ENCODE data around the gene SRRM4. TPM values are rescaled to one million over a fixed set of nuclear protein-coding genes. Genes with fewer than 3 reads are reported as not detected.

Gene SRRM4
- total and polyA plus RNA-seq, 10 of the 15 experiments (the other 5 are each of a cell fraction or from before 2014, with no cell fraction given), result under 0.01 to 0.01 TPM; not detected in 8

GRCh38 chr12:119201789-119202543, 220.6 kb downstream of the SRRM4 start (continued):
- TF ChIP-seq NR2C2 (IDR thresholded peaks at IDR 0.05; ENCODE audit: borderline replicate concordance, control insufficient read depth, insufficient read length, low read depth), result no peak

- no peak overlapping the region for H3K9ac ChIP-seq (ENCODE audit: control insufficient read depth, insufficient read depth, low read length)
- BruUV-seq (replicated peaks), result no TSS peak
- TF ChIP-seq ZNF207 (IDR thresholded peaks at IDR 0.05; ENCODE audit: borderline replicate concordance) (no peak), CREB1 (IDR thresholded peaks at IDR 0.05; ENCODE audit: low read depth) (no peak)
- no peak overlapping the region for H3K4me3 ChIP-seq
- no peaks in the 10 kb centered on the region for H3K9me3 ChIP-seq (replicated peaks; ENCODE audit: control insufficient read depth, insufficient read depth, low read length)
- WGBS (ENCODE audit: insufficient coverage, insufficient replicate concordance, low lambda C conversion rate, missing lambda C conversion rate), result 4% methylated on average over 2 of the region's 2 CpGs
- FAIRE-seq, result no peak
- H3K79me2 ChIP-seq (ENCODE audit: control insufficient read depth, insufficient read depth, low read length), result no peaks in the 10 kb centered on the region
- H4K20me1 ChIP-seq (ENCODE audit: control insufficient read depth, insufficient read depth), result no peaks in the 10 kb centered on the region
- no peak overlapping the region for H3K27ac ChIP-seq (ENCODE audit: control insufficient read depth, insufficient read depth)
- H3K27me3 ChIP-seq (replicated peaks in 1 of 2; ENCODE audit: control insufficient read depth in 2 of 2, insufficient read depth in 2 of 2, low read length in 1 of 2), result no peaks in the 10 kb centered on the region
- CTCF ChIA-PET, result no interaction called here
- RAD21 ChIA-PET (ENCODE audit: unreplicated experiment), result no interaction called here
- no peak for DNase-seq (ENCODE audit: low read depth, low spot score)
- ATAC-seq, result no peak
- H3K4me2 ChIP-seq (ENCODE audit: control insufficient read depth, insufficient read depth), result no peak overlapping the region
- intact Hi-C loops (cut with micrococcal nuclease; ENCODE audit: unreplicated experiment), result no loop called here
- H2AFZ ChIP-seq (ENCODE audit: control insufficient read depth, low read depth, low read length), result no peak overlapping the region
- no peaks in the 10 kb centered on the region for H3K36me3 ChIP-seq (ENCODE audit: control insufficient read depth in 2 of 2, insufficient read depth in 2 of 2, low read length in 1 of 2)
- in situ Hi-C loops (cut with MboI), result no loop called here
- POLR2A ChIA-PET, result no interaction called here
- H3K4me1 ChIP-seq (ENCODE audit: control insufficient read depth, insufficient read depth, low read length), result no peaks in the 10 kb centered on the region
- SMC1A ChIA-PET (ENCODE audit: uncharacterized antibody, unreplicated experiment), result no interaction called here
Measured at GRCh38 chr12:119202544-119202943, 221.2 kb downstream of the SRRM4 start.

- ChIA-PET RAD21 (ENCODE audit: unreplicated experiment) (no interaction called here), POLR2A (no interaction called here), SMC1A (ENCODE audit: uncharacterized antibody, unreplicated experiment) (no interaction called here), CTCF (no interaction called here)
- BruUV-seq (replicated peaks), result no TSS peak
- Histone ChIP-seq H3K4me2 (ENCODE audit: control insufficient read depth, insufficient read depth) (no peak overlapping the region), H3K9ac (ENCODE audit: control insufficient read depth, insufficient read depth, low read length) (no peak overlapping the region), H3K4me3 (no peak overlapping the region), H3K27me3 (replicated peaks in 1 of 2; ENCODE audit: control insufficient read depth in 2 of 2, insufficient read depth in 2 of 2, low read length in 1 of 2) (no peaks in the 10 kb centered on the region), H4K20me1 (ENCODE audit: control insufficient read depth, insufficient read depth) (no peaks in the 10 kb centered on the region), H2AFZ (ENCODE audit: control insufficient read depth, low read depth, low read length) (no peak overlapping the region), H3K79me2 (ENCODE audit: control insufficient read depth, insufficient read depth, low read length) (no peaks in the 10 kb centered on the region), H3K36me3 (ENCODE audit: control insufficient read depth in 2 of 2, insufficient read depth in 2 of 2, low read length in 1 of 2) (no peaks in the 10 kb centered on the region), H3K4me1 (ENCODE audit: control insufficient read depth, insufficient read depth, low read length) (no peaks in the 10 kb centered on the region), H3K9me3 (replicated peaks; ENCODE audit: control insufficient read depth, insufficient read depth, low read length) (no peaks in the 10 kb centered on the region), H3K27ac (ENCODE audit: control insufficient read depth, insufficient read depth) (no peak overlapping the region)
- no peak for FAIRE-seq
- WGBS (ENCODE audit: insufficient coverage, insufficient replicate concordance, low lambda C conversion rate, missing lambda C conversion rate), result 0% methylated on average over 2 of the region's 2 CpGs
- no peak for ATAC-seq
- intact Hi-C loops (cut with micrococcal nuclease; ENCODE audit: unreplicated experiment), result no loop called here
- DNase-seq (ENCODE audit: low read depth, low spot score), result no peak
- in situ Hi-C loops (cut with MboI), result no loop called here
- TF ChIP-seq SUPT20H (IDR thresholded peaks at IDR 0.05; ENCODE audit: borderline replicate concordance, control insufficient read depth, low read depth, low read length), result no peak
Measured at GRCh38 chr12:119204131-119204530, 222.8 kb downstream of the SRRM4 start.
